Bronchial epithelial cell (primary cell): ENCODE results near the gene IFT80. TPM values are rescaled to one million over a fixed set of nuclear protein-coding genes. Genes with fewer than 3 reads are reported as not detected.

ENCODE experiments used
- DNase-seq: peaks from one replicate; pipeline ENCODE4 v3.0.0-alpha.2; 2010; ENCODE audit warnings: low read depth
- FAIRE-seq: peaks from 2 replicates; lab custom pipeline; 2011; peaks lifted over from hg19 to GRCh38; lab: Jason Lieb, UNC
- H3K27me3 ChIP-seq: 2 replicates; pipeline ENCODE4 v1.5.1; 2011; ENCODE audit warnings: low read length; ENCODE audit not compliant: control insufficient read depth, insufficient read depth
- H3K36me3 ChIP-seq: 2 replicates; pipeline ENCODE4 v1.5.1; 2011; ENCODE audit warnings: low read length; ENCODE audit not compliant: control insufficient read depth, insufficient read depth
- H3K4me3 ChIP-seq: 2 replicates; pipeline ENCODE4 v1.5.1; 2011; ENCODE audit warnings: mild to moderate bottlenecking, low read depth, low read length, control low read depth
- total RNA-seq: library from RNA; depleted of rRNA; stranded (reverse); fragments of >200 nt; gene quantifications from 2 replicates; pipeline ENCODE4 v1.2.1, GENCODE V29; 2014
- TF ChIP-seq, protein P1 (sequence below): IDR thresholded peaks from 2 replicates; pipeline ENCODE4 v1.5.1; 2011; ENCODE audit warnings: mild to moderate bottlenecking, moderate library complexity, low read length, control low read depth, inconsistent platforms; ENCODE audit not compliant: insufficient read depth, severe bottlenecking

Gene IFT80
- total RNA-seq, 1 donor from 2014 or later: 16.8 TPM

GRCh38 chr3:160279657-160280056 is 119.4 kb downstream of the IFT80 start:
- H3K27me3 ChIP-seq: no peaks in the 10 kb centered on the region
- no peaks in the 10 kb centered on the region for H3K36me3 ChIP-seq
- FAIRE-seq (no peak), DNase-seq (no peak)
- H3K4me3 ChIP-seq: no peak overlapping the region
- TF ChIP-seq, protein P1, sequence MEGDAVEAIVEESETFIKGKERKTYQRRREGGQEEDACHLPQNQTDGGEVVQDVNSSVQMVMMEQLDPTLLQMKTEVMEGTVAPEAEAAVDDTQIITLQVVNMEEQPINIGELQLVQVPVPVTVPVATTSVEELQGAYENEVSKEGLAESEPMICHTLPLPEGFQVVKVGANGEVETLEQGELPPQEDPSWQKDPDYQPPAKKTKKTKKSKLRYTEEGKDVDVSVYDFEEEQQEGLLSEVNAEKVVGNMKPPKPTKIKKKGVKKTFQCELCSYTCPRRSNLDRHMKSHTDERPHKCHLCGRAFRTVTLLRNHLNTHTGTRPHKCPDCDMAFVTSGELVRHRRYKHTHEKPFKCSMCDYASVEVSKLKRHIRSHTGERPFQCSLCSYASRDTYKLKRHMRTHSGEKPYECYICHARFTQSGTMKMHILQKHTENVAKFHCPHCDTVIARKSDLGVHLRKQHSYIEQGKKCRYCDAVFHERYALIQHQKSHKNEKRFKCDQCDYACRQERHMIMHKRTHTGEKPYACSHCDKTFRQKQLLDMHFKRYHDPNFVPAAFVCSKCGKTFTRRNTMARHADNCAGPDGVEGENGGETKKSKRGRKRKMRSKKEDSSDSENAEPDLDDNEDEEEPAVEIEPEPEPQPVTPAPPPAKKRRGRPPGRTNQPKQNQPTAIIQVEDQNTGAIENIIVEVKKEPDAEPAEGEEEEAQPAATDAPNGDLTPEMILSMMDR: no peak

DNA sequence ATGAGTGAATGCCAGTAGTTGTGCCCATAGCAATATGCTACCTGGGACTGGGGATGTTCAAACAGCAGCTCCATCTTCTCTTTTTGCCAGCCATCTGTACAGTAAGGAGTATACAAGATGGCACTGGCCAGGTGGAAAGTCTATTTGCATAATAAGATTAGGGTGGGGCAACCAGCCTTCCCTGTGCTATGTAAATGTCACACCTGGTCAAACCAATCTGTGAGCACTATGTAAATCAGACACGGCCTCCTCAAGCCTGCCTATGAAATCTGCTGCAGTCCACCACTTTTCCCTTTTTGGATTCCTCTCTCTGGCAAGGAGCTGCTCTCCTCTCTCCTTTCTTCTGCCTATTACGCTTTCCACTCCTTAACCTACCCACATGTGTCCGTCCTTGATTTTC is 120.8 kb downstream of the IFT80 start:
- Histone ChIP-seq H3K36me3 (no peaks in the 10 kb centered on the region), H3K27me3 (no peaks in the 10 kb centered on the region), H3K4me3 (no peak overlapping the region)
- TF ChIP-seq, protein P1: no peak
- FAIRE-seq: no peak
- DNase-seq: no peak

GRCh38 chr3:160265088-160265487 is 133.9 kb downstream of the IFT80 start:
- Histone ChIP-seq H3K36me3 (no peaks in the 10 kb centered on the region), H3K4me3 (no peak overlapping the region), H3K27me3 (no peaks in the 10 kb centered on the region)
- no peak for DNase-seq
- TF ChIP-seq, protein P1: no peak
- no peak for FAIRE-seq

DNA sequence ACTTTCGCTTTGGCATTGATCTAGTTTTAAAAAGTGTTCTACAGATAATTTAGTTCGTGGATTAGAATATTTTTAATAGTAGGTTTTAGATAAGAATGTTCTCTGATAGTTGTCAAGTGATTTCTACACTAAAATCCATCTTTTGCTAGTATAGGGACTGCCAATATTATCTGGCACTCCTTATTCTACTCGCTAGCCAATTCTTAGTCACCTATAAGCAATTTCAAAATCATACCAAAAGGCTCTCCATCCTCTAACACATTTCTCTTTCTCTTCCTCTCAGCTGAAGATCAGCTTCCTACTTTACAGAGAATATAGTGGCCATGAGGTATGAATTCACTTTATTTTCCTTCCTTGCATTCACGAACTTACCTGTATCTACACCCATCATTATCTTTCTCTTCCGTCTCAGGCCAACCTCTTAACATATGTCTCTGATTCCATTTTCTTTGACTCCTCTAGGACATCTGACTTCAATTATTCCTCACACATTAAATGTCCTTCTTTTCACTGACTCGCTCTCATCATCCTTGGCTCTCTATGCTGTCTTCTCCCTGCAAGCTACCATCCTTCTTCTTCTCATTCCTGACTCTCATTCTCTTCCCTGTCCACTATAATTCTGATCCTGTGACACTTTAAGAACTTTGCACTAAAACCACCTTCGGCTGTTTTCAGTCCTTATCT is 138.3 kb downstream of the IFT80 start:
- FAIRE-seq (no peak), DNase-seq (no peak)
- H3K27me3 ChIP-seq: no peaks in the 10 kb centered on the region
- H3K36me3 ChIP-seq: no peaks in the 10 kb centered on the region
- TF ChIP-seq, protein P1: no peak
- H3K4me3 ChIP-seq: no peak overlapping the region

- no peak for DNase-seq
- TF ChIP-seq, protein P1: no peak
- H3K4me3 ChIP-seq: no peak overlapping the region
- H3K36me3 ChIP-seq: no peaks in the 10 kb centered on the region
- H3K27me3 ChIP-seq: no peaks in the 10 kb centered on the region
- FAIRE-seq: no peak
Observed at GRCh38 chr3:160259589-160259988, 139.4 kb downstream of the IFT80 start.

DNA sequence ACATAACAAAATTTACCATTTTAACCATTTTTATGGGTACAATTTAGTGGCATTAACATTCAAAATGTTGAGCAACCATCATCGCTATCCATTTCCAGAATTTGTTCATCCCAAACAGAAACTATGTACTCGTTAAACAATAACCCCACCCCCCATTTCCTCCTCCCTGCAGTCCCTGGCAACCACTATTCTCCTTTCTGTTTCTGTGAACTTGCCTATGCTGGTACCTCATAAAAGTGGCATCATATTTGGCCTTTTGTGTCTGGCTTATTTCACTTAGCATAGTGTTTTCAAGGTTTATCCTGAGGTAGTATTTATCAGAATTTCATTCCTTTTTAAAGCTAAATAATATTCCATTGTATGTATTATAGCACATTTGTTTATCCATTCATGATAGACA is 141.4 kb downstream of the IFT80 start:
- H3K27me3 ChIP-seq: no peaks in the 10 kb centered on the region
- TF ChIP-seq, protein P1: no peak
- no peak for DNase-seq

More for the DNA sequence above, 141.4 kb downstream of the IFT80 start:
- no peak overlapping the region for H3K4me3 ChIP-seq
- no peaks in the 10 kb centered on the region for H3K36me3 ChIP-seq
- FAIRE-seq: no peak
